Mesothelial cell of epicardium (in vitro differentiated cells): ENCODE data around the gene ENG. TPM values are rescaled to one million over a fixed set of nuclear protein-coding genes. Genes with fewer than 3 reads are reported as not detected.

Experiments
- DNase-seq, 2 experiments: peaks; one replicate each; pipeline ENCODE4 v3.0.0; 2021; ENCODE audit warnings: low spot score in 2 of 2; ENCODE audit not compliant: unreplicated experiment in 2 of 2
- H3K27ac Mint-ChIP-seq: 2 replicates; pipeline ENCODE4 v1.8.0; 2021; ENCODE audit warnings: mixed read lengths
- H3K27me3 Mint-ChIP-seq: 2 replicates; pipeline ENCODE4 v1.8.0; 2021; ENCODE audit warnings: low read depth, mixed read lengths
- H3K36me3 Mint-ChIP-seq: 2 replicates; pipeline ENCODE4 v1.8.0; 2021; ENCODE audit warnings: mixed read lengths
- H3K4me1 Mint-ChIP-seq: 2 replicates; pipeline ENCODE4 v1.8.0; 2021; ENCODE audit warnings: mixed read lengths
- H3K4me3 Mint-ChIP-seq: 2 replicates; pipeline ENCODE4 v1.8.0; 2021; ENCODE audit warnings: mild to moderate bottlenecking, moderate library complexity, mixed read lengths
- H3K9me3 Mint-ChIP-seq: 2 replicates; pipeline ENCODE4 v1.8.0; 2021; ENCODE audit warnings: mixed read lengths
- total RNA-seq: library from RNA; stranded (reverse); gene quantifications from 3 replicates; pipeline ENCODE4 v1.2.1, GENCODE V29; 2021
- TF ChIP-seq, protein P1 (sequence below): fragments of 200-600 bp; sonication (generic); IDR thresholded peaks from one replicate; pipeline ENCODE4 v1.5.0; 2021; ENCODE audit warnings: antibody characterized with exemption; ENCODE audit not compliant: unreplicated experiment

The ENG gene
- total RNA-seq, 1 donor from 2014 or later: 8.5 TPM

DNA sequence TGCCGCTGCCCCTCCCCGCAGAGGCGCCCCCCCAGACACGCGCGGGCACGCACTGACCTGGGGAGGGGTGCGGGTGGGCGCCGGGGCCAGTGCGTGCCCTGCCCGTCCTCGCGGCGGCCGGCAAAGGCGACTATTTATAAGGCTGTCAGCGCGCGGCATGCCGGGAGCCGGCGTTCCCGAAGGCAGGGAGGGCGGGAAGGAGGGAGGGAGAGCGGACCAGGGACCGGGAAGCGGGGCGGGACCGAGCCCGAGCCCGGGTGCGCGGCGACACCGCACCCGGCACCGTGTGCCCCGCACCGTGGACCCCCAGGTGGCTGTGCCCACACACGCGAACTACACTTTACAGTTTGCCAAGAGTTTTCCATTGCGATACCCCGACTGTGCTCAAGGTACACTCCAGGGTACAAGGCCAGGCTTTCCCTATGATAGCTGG is 23.1 kb upstream of the ENG start, which contains the start of gene AK1:
TSS of gene AK1 (minus strand) at position 110 of the 433 bp plus-strand sequence. CDS start 3,058 bp downstream, outside the sequence.
- Mint-ChIP-seq H3K27ac (peak within 1 kb of the TSS; percentile 63), H3K36me3 (no peaks in the 10 kb centered on the region), H3K4me1 (peaks cover 19% of the 10 kb centered on the region), H3K27me3 (no peaks in the 10 kb centered on the region), H3K9me3 (no peaks in the 10 kb centered on the region), H3K4me3 (peak within 1 kb of the TSS; percentile 76)
- TF ChIP-seq, protein P1, sequence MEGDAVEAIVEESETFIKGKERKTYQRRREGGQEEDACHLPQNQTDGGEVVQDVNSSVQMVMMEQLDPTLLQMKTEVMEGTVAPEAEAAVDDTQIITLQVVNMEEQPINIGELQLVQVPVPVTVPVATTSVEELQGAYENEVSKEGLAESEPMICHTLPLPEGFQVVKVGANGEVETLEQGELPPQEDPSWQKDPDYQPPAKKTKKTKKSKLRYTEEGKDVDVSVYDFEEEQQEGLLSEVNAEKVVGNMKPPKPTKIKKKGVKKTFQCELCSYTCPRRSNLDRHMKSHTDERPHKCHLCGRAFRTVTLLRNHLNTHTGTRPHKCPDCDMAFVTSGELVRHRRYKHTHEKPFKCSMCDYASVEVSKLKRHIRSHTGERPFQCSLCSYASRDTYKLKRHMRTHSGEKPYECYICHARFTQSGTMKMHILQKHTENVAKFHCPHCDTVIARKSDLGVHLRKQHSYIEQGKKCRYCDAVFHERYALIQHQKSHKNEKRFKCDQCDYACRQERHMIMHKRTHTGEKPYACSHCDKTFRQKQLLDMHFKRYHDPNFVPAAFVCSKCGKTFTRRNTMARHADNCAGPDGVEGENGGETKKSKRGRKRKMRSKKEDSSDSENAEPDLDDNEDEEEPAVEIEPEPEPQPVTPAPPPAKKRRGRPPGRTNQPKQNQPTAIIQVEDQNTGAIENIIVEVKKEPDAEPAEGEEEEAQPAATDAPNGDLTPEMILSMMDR: no peak
- DNase-seq: peak in 1 of 2 experiments; percentile 60

DNA sequence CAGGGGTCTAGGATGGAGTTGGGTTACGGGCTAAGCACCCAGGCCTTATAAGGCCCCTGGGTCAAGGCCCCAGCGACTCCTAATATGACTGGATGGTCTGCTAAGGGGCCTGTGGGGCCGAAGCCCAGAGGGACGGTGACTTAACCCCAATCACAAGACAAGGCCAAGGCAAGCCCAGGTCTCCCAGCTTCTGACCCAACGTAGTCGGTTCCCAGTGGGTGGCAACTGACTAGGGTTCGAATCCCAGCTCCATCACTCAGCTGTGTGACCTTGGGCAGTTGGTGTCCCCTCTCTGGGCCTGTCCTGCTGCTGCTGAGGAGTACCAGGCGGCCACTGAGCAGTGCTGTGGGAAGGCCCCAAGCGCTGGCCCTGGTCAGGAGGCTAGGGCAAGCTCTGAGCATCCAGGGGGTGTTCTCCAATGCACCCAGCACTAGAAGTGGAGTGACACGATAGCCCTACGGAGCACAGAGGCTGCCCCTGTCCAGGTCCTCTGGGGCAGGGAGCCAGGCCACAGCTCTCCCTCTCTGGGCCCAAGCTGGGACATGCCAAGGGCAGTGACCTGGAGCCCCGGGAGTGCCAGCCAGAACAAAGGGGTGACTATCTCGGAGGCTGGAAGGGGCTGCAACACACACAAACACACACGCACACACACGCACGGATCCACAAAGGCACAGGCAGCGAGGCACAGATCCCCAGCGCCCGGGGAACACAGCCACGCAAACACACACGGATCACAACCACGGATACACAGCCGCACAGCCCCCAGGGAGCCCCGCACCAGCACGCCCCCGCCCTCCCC is 22.5 kb upstream of the ENG start:
- no peaks in the 10 kb centered on the region for H3K9me3 Mint-ChIP-seq
- no peak for DNase-seq
- peaks cover 19% of the 10 kb centered on the region for H3K4me1 Mint-ChIP-seq
- no peaks in the 10 kb centered on the region for H3K27me3 Mint-ChIP-seq
- TF ChIP-seq, protein P1: no peak
- H3K36me3 Mint-ChIP-seq: peaks cover 1% of the 10 kb centered on the region
- peak overlapping the region; percentile 76 for H3K4me3 Mint-ChIP-seq
- H3K27ac Mint-ChIP-seq: peak overlapping the region; percentile 50

DNA sequence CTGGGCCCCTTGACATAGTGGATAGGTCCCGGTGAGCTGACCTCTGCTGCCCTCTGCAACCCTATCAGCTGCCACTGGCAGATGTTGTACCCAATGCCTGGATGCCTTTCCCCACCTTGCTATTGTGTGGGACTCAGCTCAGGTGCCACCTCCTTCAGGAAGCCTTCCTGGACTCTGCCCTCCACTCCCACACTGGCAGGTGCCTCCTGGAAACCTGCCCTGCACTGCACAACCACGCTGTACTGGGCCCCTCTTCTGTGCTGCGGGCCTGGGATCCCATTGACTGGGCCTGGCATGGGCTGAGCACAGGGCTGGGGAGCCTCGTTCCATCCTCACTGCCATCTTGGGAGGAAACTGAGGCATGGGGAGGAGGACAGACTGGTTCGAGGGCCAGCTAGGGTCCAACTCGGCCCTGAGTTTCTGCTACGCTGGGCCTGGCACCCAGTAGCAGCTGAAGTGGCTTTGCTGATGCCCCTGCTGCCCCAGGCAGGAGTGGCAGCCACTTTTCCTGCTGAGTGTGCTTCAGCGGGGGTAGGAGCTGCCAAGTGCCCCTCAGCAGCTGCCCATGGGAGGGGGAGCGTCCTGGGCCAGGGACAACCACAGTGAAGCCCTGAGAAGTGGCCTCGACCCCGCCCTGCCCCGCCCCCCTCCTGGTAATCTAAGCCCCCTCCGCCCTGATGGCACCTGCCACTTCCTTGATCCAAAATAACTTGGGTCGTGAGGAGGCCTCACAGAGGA is 21.7 kb upstream of the ENG start:
- peaks cover 19% of the 10 kb centered on the region for H3K4me1 Mint-ChIP-seq
- no peak for DNase-seq

DNA sequence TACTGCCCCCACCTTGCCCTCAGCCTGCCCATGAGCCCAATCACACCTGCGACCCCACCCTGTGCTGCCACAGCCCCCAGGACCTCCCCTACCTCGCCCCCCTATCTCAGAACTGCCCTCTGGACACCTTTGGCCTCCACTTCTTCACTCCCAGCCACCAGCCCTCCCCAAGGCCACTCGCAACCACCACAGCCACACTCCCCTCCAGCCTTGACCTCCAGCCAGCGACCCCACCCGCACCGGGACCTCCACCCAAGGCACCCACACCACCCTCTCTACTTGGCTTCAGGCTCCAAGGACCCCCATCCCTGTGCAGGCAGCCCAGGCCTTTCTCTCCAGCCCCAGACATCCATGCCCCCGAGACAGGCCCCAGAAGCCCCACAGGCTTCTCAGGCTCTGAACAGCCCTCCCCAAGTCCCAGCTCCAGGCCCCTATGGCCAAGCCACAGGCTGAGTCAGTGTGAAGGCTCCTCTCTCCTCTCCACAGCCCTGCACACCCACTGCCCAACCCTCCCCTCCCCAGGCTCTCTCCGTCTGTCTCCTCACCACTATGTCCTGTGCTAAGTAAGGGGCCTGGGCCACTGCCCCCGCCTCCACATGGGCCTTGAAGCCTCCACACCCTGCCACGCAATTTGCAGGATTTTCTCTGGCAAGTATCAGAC is 21.0 kb upstream of the ENG start:
- peaks cover 3% of the 10 kb centered on the region for H3K36me3 Mint-ChIP-seq
- peak overlapping the region; percentile 67 for H3K27ac Mint-ChIP-seq
- peak overlapping the region; percentile 33 for H3K4me3 Mint-ChIP-seq
- H3K27me3 Mint-ChIP-seq: no peaks in the 10 kb centered on the region
- no peak for DNase-seq
- H3K4me1 Mint-ChIP-seq: peaks cover 19% of the 10 kb centered on the region
- H3K9me3 Mint-ChIP-seq: no peaks in the 10 kb centered on the region
- TF ChIP-seq, protein P1: no peak

More for the DNA sequence above, 21.7 kb upstream of the ENG start:
- Mint-ChIP-seq H3K36me3 (peaks cover 3% of the 10 kb centered on the region), H3K4me3 (peak overlapping the region; percentile 76), H3K27ac (peak overlapping the region; percentile 67), H3K27me3 (no peaks in the 10 kb centered on the region), H3K9me3 (no peaks in the 10 kb centered on the region)
- TF ChIP-seq, protein P1: no peak
